ENCODE data around the gene ACCS. TPM values are rescaled to one million over a fixed set of nuclear protein-coding genes. Genes with fewer than 3 reads are reported as not detected.
A peak's percentile ranks its signal among the peaks of the same experiment; 100 is the strongest.

ACCS gene, protein sequence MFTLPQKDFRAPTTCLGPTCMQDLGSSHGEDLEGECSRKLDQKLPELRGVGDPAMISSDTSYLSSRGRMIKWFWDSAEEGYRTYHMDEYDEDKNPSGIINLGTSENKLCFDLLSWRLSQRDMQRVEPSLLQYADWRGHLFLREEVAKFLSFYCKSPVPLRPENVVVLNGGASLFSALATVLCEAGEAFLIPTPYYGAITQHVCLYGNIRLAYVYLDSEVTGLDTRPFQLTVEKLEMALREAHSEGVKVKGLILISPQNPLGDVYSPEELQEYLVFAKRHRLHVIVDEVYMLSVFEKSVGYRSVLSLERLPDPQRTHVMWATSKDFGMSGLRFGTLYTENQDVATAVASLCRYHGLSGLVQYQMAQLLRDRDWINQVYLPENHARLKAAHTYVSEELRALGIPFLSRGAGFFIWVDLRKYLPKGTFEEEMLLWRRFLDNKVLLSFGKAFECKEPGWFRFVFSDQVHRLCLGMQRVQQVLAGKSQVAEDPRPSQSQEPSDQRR
- polyA plus RNA-seq, result 2.1 TPM

DNA sequence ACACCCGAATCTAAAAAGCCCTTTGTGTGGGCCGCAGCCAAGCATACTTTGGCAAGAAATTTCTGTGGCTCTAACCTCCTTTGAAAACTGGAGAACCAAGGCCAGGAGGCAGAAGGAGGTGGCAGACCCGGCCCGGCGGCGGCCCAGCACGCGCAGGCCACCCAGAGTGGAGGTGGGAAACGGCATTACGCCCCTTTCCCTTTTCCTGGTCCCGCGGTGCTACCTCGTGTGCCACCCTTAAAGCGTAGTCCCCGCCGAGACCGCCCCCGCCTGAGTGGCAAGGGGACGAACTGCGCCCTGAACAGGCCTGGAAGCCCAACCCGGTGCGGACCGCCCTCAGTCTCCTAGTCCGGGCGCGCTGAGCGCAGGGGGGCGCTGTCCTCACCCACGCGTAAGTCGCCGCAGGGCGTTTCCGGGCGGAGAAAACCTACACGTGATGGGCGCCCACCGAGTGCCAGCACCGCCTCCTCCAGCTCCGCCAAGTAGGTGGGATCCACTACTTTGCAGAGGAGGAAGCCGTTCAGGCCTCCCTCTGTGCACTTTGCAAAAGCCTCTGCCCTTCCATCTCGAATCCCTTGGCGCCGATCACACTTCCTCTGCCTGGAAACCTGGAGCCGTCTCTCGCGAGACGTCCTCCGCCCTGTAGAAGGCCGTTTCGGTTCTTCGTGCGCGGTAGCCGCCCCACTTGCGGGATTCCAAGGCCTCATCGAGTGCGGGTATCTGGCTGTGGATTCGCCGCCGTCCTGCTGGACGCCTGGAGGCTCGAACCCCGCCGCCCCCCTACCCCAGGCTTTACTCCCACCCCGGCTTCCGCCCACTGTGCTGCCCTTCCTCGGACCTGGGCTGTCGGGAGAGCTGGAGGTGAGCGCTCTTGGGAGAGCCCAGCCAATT lies at the start of gene ACCS:
Gene ACCS (plus strand): TSS at position 430 of the 891 bp plus-strand sequence. CDS start 1,358 bp downstream, outside the sequence.
- H3K4me3 Mint-ChIP-seq, result peak within 1 kb of the TSS; percentile 92 to 96 (median 94)
- H3K9me3 Mint-ChIP-seq, result no peaks in the 10 kb centered on the region
- peaks cover 7 to 21% (median 18%) of the 10 kb centered on the region in 3 donors for H3K4me1 Mint-ChIP-seq
- no peaks in the 10 kb centered on the region for H3K27me3 Mint-ChIP-seq
- H3K36me3 Mint-ChIP-seq, result peaks cover 5% of the 10 kb centered on the region
- H3K27ac Mint-ChIP-seq, result peak within 1 kb of the TSS; percentile 66 to 91 (median 90)

DNA sequence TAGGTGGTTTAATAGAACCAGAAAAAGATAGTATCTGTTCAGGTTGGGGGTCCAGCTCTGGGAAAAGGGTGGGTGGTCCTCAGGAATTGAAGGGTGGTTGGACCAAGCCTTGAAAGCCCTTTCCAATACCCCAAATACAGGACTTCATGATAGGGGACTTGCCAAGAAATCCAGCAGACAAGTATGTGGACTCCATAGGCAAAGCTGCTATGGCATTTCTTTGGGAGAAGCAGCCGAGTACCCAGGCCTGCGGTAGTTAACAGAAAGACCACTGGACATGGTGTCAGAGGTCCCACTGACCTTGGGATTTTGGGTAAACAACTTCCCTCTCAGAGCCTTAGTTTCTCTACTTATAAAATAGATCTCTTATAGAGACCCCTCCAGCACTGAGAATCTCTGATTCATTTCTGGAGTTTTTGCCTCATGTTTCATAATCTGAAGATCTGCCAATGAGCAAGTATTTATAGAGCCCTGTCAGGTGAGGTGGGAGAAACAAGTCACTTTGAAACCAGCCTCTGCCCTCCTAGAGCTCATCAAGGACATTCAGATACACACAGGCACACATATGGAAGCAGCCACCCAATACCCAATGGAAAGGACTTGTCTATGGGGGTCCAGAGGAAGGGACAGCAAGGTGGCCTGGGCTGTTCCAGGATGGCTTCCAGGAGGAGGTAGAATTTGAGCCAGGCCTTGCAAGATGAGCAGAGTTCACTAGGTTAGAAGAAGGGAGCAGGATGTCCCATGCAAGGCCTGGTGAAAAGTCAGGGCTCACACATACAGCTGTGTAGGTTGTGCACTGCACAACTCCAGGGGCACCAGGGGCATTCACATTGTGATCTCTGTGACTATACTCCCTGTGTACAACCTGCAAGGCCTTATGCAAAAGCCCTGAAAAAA lies 49.3 kb upstream of the ACCS start:
- Mint-ChIP-seq H3K9me3 (peaks cover 0 to under 1% (median 0%) of the 10 kb centered on the region in 3 donors), H3K36me3 (no peaks in the 10 kb centered on the region), H3K27ac (peak overlapping the region in 1 of 3 donors; percentile 5), H3K4me3 (no peak overlapping the region), H3K27me3 (no peaks in the 10 kb centered on the region), H3K4me1 (no peaks in the 10 kb centered on the region)

DNA sequence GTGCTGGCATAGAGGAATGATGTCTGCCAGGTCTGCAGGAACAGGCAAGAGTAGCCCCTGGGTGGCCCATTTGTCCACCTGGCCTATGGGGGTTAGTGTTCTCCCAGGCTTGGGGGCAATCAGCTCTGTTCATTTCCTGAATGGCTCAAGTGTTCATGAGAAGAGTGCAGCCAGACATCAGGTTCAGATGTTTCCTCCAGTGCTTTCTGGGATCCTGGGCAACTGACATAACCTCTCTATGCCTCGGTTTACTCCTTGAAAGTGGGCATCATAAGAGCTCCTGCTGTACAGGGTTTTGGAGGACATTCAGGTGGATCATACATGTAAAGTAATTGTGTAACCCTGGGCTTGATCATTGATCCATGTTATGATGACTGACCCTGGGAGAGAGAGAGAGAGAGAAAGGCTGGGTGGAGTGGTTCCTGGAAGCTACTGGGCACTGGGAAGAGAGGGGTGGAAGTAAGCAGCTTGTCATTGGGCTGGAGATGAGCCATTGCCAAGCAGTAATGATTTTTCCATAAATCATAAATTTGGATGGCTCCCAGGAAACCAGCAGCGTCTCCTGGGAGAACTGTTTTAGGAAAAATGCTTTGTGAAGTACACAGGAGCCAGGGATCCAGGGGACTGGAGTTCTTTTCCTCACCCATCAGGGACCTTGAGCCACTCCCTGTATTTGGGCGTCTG lies 48.5 kb upstream of the ACCS start:
- H3K27ac Mint-ChIP-seq, result no peak overlapping the region
- H3K36me3 Mint-ChIP-seq, result no peaks in the 10 kb centered on the region

DNA sequence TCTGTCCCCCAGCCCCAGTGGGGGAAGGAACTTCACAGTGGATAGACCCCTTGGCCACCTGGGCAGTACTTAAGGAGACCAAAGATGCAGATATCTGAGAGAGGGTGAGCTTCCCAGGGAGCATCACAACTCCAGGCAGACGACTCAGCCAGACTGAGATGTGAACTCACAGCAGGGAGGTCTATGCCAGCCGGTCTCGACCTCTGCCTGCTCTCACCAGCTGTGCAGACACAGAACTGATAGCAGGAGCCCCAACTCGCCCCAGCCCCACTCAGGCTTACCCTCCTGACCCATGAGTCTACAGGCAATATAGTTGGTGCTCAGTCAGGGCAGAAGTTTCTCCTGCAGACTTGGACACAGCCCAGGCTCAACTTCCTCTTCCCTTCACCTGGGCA lies 47.9 kb upstream of the ACCS start:
- Mint-ChIP-seq H3K4me1 (no peaks in the 10 kb centered on the region), H3K9me3 (peaks cover 2 to 10% (median 4%) of the 10 kb centered on the region in 3 donors), H3K27me3 (peaks cover 2% of the 10 kb centered on the region), H3K4me3 (no peak overlapping the region), H3K27ac (no peak overlapping the region), H3K36me3 (no peaks in the 10 kb centered on the region)

More for the DNA sequence above, 48.5 kb upstream of the ACCS start:
- Mint-ChIP-seq H3K4me1 (no peaks in the 10 kb centered on the region), H3K27me3 (peaks cover 2% of the 10 kb centered on the region), H3K4me3 (no peak overlapping the region), H3K9me3 (peaks cover 2 to 9% (median 3%) of the 10 kb centered on the region in 3 donors)

DNA sequence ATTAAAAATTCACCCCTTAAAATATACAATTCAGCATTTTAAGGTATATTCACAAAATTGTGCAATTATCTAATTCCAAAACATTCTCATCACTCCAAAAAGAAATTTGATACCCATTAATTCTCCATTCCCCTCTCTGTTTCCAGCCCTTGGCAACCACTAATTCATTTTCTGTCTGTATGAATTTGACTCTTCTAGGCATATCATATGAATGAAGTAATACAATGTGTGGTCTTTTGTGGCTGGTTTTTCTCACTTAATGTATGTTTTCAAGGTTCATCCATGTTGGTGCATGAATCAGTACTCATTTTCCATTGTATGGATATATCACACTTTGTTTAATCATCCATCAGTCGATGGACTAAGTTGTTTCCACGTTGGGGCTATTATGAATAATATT lies 47.2 kb upstream of the ACCS start:
- Mint-ChIP-seq H3K27me3 (peaks cover 3% of the 10 kb centered on the region), H3K36me3 (no peaks in the 10 kb centered on the region), H3K4me3 (no peak overlapping the region), H3K4me1 (no peaks in the 10 kb centered on the region), H3K27ac (no peak overlapping the region), H3K9me3 (peaks cover 3 to 10% (median 7%) of the 10 kb centered on the region in 3 donors)

DNA sequence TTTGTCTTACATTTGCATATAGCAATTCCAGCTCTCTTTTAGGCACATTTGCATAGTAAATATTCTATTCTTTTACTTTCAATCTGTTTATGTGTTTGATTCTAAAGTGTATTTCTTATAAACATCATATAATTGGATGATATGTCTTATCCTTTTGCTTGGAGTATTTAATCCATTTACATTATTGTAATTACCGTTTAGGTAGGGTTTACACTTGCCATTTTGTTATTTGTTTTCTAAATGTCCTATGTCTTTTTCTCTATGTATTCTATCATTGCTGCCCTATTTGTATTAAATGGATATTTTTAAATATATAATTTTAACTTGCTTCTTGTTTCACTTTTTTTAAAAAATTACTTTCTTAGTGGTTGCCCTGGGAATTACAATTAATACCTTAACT lies 41.1 kb upstream of the ACCS start:
- Mint-ChIP-seq H3K4me1 (no peaks in the 10 kb centered on the region), H3K36me3 (no peaks in the 10 kb centered on the region), H3K27ac (no peak overlapping the region), H3K9me3 (peaks cover 7 to 23% (median 15%) of the 10 kb centered on the region in 3 donors), H3K27me3 (peaks cover 12% of the 10 kb centered on the region), H3K4me3 (no peak overlapping the region)

DNA sequence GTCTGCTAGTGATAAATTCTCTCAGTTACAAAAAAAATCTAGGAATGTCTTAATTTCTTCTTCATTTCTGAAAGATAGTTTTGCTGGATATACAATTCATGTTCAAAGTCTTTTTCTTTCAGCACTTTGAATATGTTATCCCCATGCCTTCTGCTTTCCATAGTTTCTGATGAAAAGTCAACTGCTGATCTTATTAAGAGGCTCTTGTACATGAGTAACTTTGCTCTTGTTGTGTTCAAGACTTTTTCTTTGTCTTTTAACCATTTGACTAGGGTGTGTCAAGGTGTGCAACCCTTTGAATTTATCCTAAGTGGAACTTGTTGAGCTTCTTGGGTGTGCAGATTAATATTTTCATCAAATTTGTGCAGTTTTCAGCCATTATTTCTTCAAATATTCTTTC lies 40.3 kb upstream of the ACCS start:
- H3K4me3 Mint-ChIP-seq, result no peak overlapping the region
- H3K36me3 Mint-ChIP-seq, result no peaks in the 10 kb centered on the region
- peaks cover 17% of the 10 kb centered on the region for H3K27me3 Mint-ChIP-seq
- H3K9me3 Mint-ChIP-seq, result peaks cover 7 to 24% (median 15%) of the 10 kb centered on the region in 3 donors
- H3K4me1 Mint-ChIP-seq, result no peaks in the 10 kb centered on the region
- H3K27ac Mint-ChIP-seq, result no peak overlapping the region

DNA sequence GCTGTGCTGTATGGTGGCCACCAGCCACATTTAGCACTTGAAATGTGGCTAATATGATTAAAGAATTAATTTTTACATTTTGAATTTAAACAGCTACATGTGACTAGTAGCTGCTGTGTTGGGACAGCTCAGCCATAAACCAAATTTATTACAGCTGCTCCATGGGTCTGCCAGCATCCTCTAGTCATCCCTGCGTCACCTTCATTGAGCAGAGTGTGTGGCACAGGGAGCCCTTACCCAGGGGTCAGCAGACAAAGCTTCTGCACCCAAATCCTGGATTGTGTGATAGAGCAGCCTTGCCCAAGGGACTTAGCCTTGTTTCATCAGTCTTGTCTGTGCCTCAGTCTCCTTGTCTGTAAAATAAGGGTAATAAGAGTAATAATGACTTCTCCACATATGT lies 37.7 kb upstream of the ACCS start:
- H3K36me3 Mint-ChIP-seq, result no peaks in the 10 kb centered on the region
- no peak overlapping the region for H3K27ac Mint-ChIP-seq
- H3K9me3 Mint-ChIP-seq, result peaks cover 5 to 23% (median 6%) of the 10 kb centered on the region in 3 donors
- H3K4me3 Mint-ChIP-seq, result no peak overlapping the region
- peaks cover 26% of the 10 kb centered on the region for H3K27me3 Mint-ChIP-seq
- no peaks in the 10 kb centered on the region for H3K4me1 Mint-ChIP-seq

DNA sequence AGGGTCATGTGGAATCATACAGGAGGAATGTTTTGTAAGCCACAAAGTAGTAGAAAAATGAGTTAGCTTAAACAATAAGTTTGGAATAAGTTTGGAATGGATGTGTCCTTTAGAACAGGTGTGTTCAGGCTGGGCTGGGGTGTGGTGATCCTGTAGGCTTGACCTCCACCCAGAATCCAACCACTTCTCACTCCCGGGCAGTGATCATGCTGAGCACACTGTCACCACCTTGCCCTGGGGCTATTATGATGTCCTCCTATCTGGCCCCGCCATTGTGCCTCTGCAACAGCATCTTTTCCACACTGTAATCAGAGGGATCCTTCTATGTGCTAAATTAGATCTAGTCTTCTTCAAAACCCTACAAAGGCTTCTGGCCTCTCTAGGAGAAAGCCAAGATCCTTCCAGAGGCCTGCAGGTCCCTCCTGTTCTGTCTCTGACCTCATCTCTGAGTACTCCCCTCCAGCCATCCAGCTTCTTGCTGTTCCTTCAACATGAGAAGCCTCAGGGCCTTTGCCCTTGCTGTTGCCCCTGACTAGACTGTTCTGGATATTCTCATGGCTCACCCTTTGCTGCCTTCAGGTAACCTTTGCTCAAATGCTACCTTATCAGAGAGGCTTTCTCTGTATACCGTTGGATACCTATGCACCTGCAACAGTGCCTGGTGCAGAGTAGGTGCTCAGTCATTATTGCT lies 37.1 kb upstream of the ACCS start:
- Mint-ChIP-seq H3K27me3 (peaks cover 28% of the 10 kb centered on the region), H3K4me3 (no peak overlapping the region), H3K9me3 (peaks cover 3 to 21% (median 5%) of the 10 kb centered on the region in 3 donors), H3K4me1 (no peaks in the 10 kb centered on the region), H3K36me3 (no peaks in the 10 kb centered on the region), H3K27ac (no peak overlapping the region)

DNA sequence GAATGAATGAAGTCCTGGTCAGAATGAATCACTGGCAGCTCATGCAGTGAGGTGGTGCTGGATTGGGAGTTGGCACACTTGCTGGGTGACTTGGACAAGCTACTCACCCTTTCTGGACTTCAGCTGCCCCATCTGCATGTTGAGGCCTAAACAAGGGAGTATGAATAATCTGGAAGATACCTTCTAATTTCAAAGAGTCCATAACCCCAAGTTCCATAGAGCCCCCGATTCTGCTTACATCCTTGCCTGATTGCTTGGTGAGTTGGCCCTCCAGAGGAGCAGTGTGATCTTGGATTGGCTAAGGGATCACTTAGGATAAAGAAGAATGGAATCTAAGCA lies 36.6 kb upstream of the ACCS start:
- Mint-ChIP-seq H3K36me3 (no peaks in the 10 kb centered on the region), H3K4me1 (no peaks in the 10 kb centered on the region), H3K4me3 (no peak overlapping the region), H3K9me3 (peaks cover 3 to 16% (median 5%) of the 10 kb centered on the region in 3 donors), H3K27ac (no peak overlapping the region), H3K27me3 (peaks cover 25% of the 10 kb centered on the region)

DNA sequence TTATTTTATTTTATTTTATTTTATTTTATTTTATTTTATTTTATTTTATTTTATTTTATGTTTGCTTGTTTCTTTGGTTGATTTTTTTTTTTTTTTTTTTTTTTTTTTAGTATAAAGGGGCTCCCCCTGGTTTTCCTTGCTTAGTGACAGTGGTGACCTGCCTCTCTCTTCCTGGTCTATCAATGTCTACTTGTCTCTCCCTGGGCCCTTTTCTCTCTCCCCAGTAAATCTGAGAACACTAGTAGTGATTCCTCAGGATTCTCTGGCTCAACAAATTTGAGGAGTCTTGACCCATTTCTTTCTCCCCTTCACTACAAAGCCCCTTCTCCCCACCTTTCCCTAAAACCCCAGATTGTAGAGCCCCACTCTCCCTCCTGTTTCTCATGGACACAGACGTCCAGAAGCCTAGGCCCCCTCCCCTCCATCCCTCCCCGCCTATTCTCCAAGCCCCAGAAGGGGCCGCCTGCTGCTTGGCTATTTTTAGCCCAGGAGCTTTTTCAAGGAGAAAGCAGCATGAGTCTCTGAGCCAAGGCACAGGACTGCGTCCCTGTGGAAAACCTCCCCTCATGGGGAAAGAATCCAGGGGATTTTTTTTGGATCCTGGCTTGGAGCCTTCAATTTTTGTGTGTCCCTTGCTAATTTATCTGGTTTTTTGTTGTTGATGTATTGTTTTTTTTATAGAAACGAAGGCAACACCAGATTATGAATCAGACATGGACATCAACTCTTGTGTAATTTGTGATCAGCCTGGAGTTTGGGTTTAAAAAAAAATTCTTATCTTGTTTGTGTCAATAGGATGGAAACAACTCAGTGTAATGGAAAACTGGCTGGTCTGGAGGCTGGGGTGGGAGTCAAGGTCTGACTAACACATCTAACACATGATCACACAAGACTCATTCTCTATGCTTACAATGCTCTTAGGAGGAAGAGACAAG lies 35.8 kb upstream of the ACCS start:
- peaks cover 25% of the 10 kb centered on the region for H3K27me3 Mint-ChIP-seq
- H3K9me3 Mint-ChIP-seq, result peaks cover 3 to 15% (median 5%) of the 10 kb centered on the region in 3 donors
- no peaks in the 10 kb centered on the region for H3K36me3 Mint-ChIP-seq
- H3K4me1 Mint-ChIP-seq, result no peaks in the 10 kb centered on the region
- H3K27ac Mint-ChIP-seq, result no peak overlapping the region
- H3K4me3 Mint-ChIP-seq, result no peak overlapping the region

DNA sequence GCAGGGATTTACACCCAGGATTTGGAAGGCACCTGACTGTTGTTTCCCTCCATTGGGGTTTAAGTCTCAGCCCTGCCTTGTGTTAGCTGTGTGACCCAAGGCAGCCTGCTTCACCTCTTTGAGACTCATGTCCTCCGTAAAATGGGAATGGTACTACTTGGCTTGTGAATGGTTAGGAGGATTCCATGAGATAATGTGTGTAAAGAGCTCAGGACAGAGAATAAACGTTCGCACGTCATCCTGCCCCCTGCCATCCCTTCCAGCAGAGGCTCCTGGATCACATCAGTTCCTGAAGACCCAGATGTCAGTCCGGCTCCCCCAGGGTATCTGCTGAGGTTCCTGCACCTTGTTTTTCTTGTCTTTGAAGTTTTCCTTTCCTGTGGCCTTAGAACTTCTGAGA lies 35.1 kb upstream of the ACCS start:
- Mint-ChIP-seq H3K9me3 (peaks cover 2 to 13% (median 4%) of the 10 kb centered on the region in 3 donors), H3K4me1 (no peaks in the 10 kb centered on the region), H3K4me3 (no peak overlapping the region), H3K27me3 (peaks cover 25% of the 10 kb centered on the region), H3K27ac (no peak overlapping the region), H3K36me3 (no peaks in the 10 kb centered on the region)

DNA sequence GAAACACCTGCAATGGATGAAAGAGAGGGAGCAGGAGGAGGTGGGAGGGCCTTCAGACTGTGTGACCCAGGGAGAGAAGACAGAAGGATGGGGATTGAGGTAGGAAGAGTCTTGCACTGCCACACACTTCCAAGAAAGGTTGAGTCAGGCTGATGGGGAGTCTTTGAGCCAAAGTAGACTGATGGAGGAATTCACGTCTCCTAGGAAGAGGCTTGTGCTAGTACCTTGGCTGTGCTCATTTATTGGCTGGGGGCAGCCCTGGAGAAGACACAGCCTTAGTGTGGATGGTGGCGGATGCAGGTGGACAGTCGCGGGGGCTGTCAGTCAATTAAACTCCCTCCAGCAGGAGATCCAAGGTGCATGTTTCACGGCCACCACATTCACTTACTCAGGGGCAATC lies 34.5 kb upstream of the ACCS start:
- Mint-ChIP-seq H3K27ac (no peak overlapping the region), H3K4me1 (no peaks in the 10 kb centered on the region), H3K4me3 (no peak overlapping the region), H3K36me3 (no peaks in the 10 kb centered on the region), H3K9me3 (peaks cover 0 to 8% (median 0%) of the 10 kb centered on the region in 3 donors), H3K27me3 (peaks cover 23% of the 10 kb centered on the region)

Data from IgD-negative memory B cell (primary cell).